Esophagus muscularis mucosa (tissue), 4 donors: ENCODE data around the gene ZC3H7A.

Source experiments
- EP300 ChIP-seq: sonication (generic); formaldehyde crosslinking; IDR thresholded peaks from one replicate; pipeline ENCODE4 v1.6.1; 2017; ENCODE audit warnings: antibody characterized with exemption
- POLR2A ChIP-seq: fragments of 450-650 bp; IDR thresholded peaks from one replicate; pipeline ENCODE4 v1.6.1; 2017; ENCODE audit warnings: antibody characterized with exemption, moderate library complexity, mild to moderate bottlenecking, low read depth
- POLR2AphosphoS5 ChIP-seq, 2 donors: sonication (generic); formaldehyde crosslinking; IDR thresholded peaks; one replicate each; pipeline ENCODE4 v1.6.1; 2017; ENCODE audit warnings: antibody characterized with exemption in 2 of 2
- TF ChIP-seq, protein P1 (sequence below), 3 experiments: fragments of 200-600 bp in 2 of 3; fragments of 450-650 bp in 1 of 3; sonication (generic) in 2 of 3; IDR thresholded peaks; one replicate each; pipeline ENCODE4 v1.5.1; 2017 to 2019; ENCODE audit warnings: antibody characterized with exemption in 3 of 3, mild to moderate bottlenecking in 2 of 3, moderate library complexity in 1 of 3

DNA sequence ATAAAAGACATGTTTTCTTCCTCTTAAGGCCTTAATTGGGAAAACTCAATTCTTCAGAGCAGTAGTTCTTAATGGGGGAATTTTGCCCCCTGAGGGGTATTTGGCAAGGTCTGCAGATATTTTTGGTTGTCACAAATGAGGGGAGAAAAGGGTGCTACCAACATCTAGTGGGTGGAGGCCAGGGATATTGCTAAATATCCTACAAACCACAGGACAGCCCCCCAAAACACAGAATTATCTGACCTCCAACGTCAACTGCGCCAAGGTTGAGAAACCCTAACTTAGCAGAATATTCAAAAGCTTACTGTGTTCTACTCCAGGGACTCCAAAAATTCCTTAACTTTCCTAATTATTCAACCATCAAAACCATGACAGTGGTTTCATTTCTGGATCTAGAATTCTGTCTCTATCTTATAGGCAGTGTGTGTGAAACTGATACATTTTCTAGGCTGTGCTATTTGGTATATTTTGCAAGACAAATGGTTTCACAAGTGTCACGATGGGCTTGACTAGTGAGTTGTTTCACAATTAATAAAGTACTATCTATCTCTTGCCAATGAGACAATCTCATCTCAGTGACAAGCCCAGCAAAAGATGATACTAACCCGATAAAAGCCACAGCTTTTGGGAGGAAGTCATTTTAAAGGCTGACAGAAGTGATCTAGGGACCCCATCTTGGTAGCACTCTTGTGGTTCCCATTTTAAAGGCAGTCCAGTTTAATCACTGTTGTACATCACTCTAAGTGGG, 69.1 kb downstream of the ZC3H7A start:
- no peak for TF ChIP-seq POLR2A
- TF ChIP-seq, protein P1, sequence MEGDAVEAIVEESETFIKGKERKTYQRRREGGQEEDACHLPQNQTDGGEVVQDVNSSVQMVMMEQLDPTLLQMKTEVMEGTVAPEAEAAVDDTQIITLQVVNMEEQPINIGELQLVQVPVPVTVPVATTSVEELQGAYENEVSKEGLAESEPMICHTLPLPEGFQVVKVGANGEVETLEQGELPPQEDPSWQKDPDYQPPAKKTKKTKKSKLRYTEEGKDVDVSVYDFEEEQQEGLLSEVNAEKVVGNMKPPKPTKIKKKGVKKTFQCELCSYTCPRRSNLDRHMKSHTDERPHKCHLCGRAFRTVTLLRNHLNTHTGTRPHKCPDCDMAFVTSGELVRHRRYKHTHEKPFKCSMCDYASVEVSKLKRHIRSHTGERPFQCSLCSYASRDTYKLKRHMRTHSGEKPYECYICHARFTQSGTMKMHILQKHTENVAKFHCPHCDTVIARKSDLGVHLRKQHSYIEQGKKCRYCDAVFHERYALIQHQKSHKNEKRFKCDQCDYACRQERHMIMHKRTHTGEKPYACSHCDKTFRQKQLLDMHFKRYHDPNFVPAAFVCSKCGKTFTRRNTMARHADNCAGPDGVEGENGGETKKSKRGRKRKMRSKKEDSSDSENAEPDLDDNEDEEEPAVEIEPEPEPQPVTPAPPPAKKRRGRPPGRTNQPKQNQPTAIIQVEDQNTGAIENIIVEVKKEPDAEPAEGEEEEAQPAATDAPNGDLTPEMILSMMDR (IDR thresholded peaks at IDR 0.05) = no peak
- TF ChIP-seq EP300 = no peak
- no peak for TF ChIP-seq POLR2AphosphoS5 (IDR thresholded peaks at IDR 0.05)
